Esophagus muscularis mucosa (tissue), 4 donors: ENCODE results near the gene MIGA1. TPM values are rescaled to one million over a fixed set of nuclear protein-coding genes. Genes with fewer than 3 reads are reported as not detected.

ENCODE experiments used
- DNase-seq: peaks from one replicate; pipeline ENCODE4 v3.0.0-alpha.2; 2017; ENCODE audit errors: extremely low spot score
- H3K27ac ChIP-seq, 4 donors: fragments of 200-600 bp; sonication (generic); replicated peaks in 1 of 4; 1 replicate in 3 of 4; 2 replicates in 1 of 4; pipeline ENCODE4 v1.5.1; 2016 to 2019; ENCODE audit warnings: mild to moderate bottlenecking in 1 of 4
- H3K27me3 ChIP-seq, 4 donors: fragments of 200-600 bp; sonication (generic); one replicate each; pipeline versions ENCODE4 v1.5.1 to v1.6.0; 2016 to 2019
- H3K36me3 ChIP-seq, 4 donors: fragments of 200-600 bp; sonication (generic); one replicate each; pipeline ENCODE4 v1.5.1; 2016 to 2019
- H3K4me1 ChIP-seq, 4 donors: fragments of 200-600 bp; sonication (generic); one replicate each; pipeline ENCODE4 v1.5.1; 2016 to 2019
- H3K4me3 ChIP-seq, 4 donors: fragments of 200-600 bp; sonication (generic); 1 replicate in 2 of 4; 2 replicates in 2 of 4; pipeline ENCODE4 v1.5.1; 2016 to 2019; ENCODE audit warnings: mild to moderate bottlenecking in 4 of 4, moderate library complexity in 1 of 4
- H3K9me3 ChIP-seq, 4 donors: fragments of 200-600 bp; sonication (generic); 1 replicate in 3 of 4; 2 replicates in 1 of 4; pipeline ENCODE4 v1.5.1; 2016 to 2019
- CTCF ChIP-seq, 3 experiments: fragments of 200-600 bp in 2 of 3; fragments of 450-650 bp in 1 of 3; sonication (generic) in 2 of 3; IDR thresholded peaks; one replicate each; pipeline ENCODE4 v1.5.1; 2017 to 2019; ENCODE audit warnings: antibody characterized with exemption in 3 of 3, mild to moderate bottlenecking in 2 of 3, moderate library complexity in 1 of 3
- EP300 ChIP-seq: sonication (generic); formaldehyde crosslinking; IDR thresholded peaks from one replicate; pipeline ENCODE4 v1.6.1; 2017; ENCODE audit warnings: antibody characterized with exemption
- POLR2A ChIP-seq: fragments of 450-650 bp; IDR thresholded peaks from one replicate; pipeline ENCODE4 v1.6.1; 2017; ENCODE audit warnings: antibody characterized with exemption, moderate library complexity, mild to moderate bottlenecking, low read depth
- POLR2AphosphoS5 ChIP-seq, 2 donors: sonication (generic); formaldehyde crosslinking; IDR thresholded peaks; one replicate each; pipeline ENCODE4 v1.6.1; 2017; ENCODE audit warnings: antibody characterized with exemption in 2 of 2
- WGBS: methylation state at CpG from one replicate; pipeline ENCODE4 v1.1.5; 2018; 5-methylcytosine and 5-hydroxymethylcytosine counted together
- intact Hi-C: fragments of 100-400 bp; cut with DNase I; formaldehyde crosslinking; loops from one replicate; pipeline ENCODE4 v1.15.1; 2023
- total RNA-seq, 4 donors: library from RNA; depleted of rRNA; stranded (reverse); fragments of >200 nt; gene quantifications; one replicate each; pipeline versions ENCODE4 v1.1.0 to v1.2.1, GENCODE V29; 2016

The MIGA1 gene
- total RNA-seq, 4 donors from 2014 or later: 13.8 to 18.7 (median 16.1) TPM

DNA sequence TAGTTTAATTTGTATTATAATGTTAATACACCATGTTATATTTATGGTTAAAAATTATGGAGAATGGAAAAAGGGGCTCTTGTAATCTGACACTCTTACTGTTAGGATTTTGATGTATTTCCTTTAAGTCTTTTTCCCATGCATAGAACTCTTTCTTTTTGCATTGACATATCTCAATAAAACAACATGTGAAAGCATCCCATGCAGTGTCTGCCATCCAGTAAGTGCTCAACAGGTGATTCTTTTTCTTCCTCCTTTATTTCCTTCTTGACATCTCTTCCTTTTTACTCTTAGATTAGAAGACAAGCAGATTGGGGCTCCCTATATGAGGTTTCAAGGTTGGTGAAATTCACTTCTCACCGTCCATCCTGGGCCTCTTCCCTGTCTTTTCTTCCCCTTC lies 111.8 kb downstream of the MIGA1 start:
- DNase-seq: no peak
- H3K4me1 ChIP-seq: peaks cover 0 to 66% (median 47%) of the 10 kb centered on the region in 4 donors
- H3K9me3 ChIP-seq: no peaks in the 10 kb centered on the region
- peak overlapping the region; percentile 92 to 98 (median 97) for H3K27ac ChIP-seq
- 56% methylated on average over 1 of the region's 1 CpG for WGBS
- intact Hi-C loops: no loop called here
- peaks cover 0 to 47% (median 19%) of the 10 kb centered on the region in 4 donors for H3K36me3 ChIP-seq
- peak overlapping the region; percentile 79 to 98 (median 85) for H3K4me3 ChIP-seq
- no peak for TF ChIP-seq CTCF (IDR thresholded peaks at IDR 0.05)
- no peak for TF ChIP-seq EP300
- TF ChIP-seq POLR2A: no peak
- TF ChIP-seq POLR2AphosphoS5 (IDR thresholded peaks at IDR 0.05): no peak
- H3K27me3 ChIP-seq: no peaks in the 10 kb centered on the region

GRCh38 chr1:77899647-77900320 lies 120.3 kb downstream of the MIGA1 start:
- peaks cover 4 to 68% (median 48%) of the 10 kb centered on the region in 4 donors for H3K4me1 ChIP-seq
- H3K4me3 ChIP-seq: peak overlapping the region in 3 of 4 donors; percentile 16 to 44 (median 31)
- DNase-seq: no peak
- 50% methylated on average over 4 of the region's 4 CpGs for WGBS
- peaks cover 0 to 31% (median 8%) of the 10 kb centered on the region in 4 donors for H3K36me3 ChIP-seq
- peak overlapping the region; percentile 18 to 62 (median 52) for H3K27ac ChIP-seq
- TF ChIP-seq EP300 (no peak), POLR2AphosphoS5 (IDR thresholded peaks at IDR 0.05) (peak in 1 of 2 donors; percentile 30)
- H3K27me3 ChIP-seq: no peaks in the 10 kb centered on the region
- no peaks in the 10 kb centered on the region for H3K9me3 ChIP-seq
- intact Hi-C loops: no loop called here

- no peaks in the 10 kb centered on the region for H3K9me3 ChIP-seq
- DNase-seq: no peak
- intact Hi-C loops: no loop called here
- no peaks in the 10 kb centered on the region for H3K27me3 ChIP-seq
- H3K27ac ChIP-seq: peak overlapping the region in 3 of 4 donors; percentile 49 to 62 (median 54)
- peaks cover 4 to 68% (median 54%) of the 10 kb centered on the region in 4 donors for H3K4me1 ChIP-seq
- TF ChIP-seq POLR2A: no peak
- TF ChIP-seq POLR2AphosphoS5 (IDR thresholded peaks at IDR 0.05): no peak
- no peak for TF ChIP-seq EP300
- TF ChIP-seq CTCF (IDR thresholded peaks at IDR 0.05): peak; percentile 63 to 77 (median 68)
- peaks cover 0 to 31% (median 6%) of the 10 kb centered on the region in 4 donors for H3K36me3 ChIP-seq
- H3K4me3 ChIP-seq: peak overlapping the region; percentile 5 to 44 (median 24)
- 19% methylated on average over 4 of the region's 4 CpGs for WGBS
Measured at GRCh38 chr1:77900687-77901293, 121.3 kb downstream of the MIGA1 start.

GRCh38 chr1:77905603-77906002 lies 126.2 kb downstream of the MIGA1 start:
- Histone ChIP-seq H3K36me3 (peaks cover 0 to 28% (median 4%) of the 10 kb centered on the region in 4 donors), H3K27ac (no peak overlapping the region), H3K27me3 (no peaks in the 10 kb centered on the region), H3K4me3 (no peak overlapping the region), H3K9me3 (no peaks in the 10 kb centered on the region), H3K4me1 (peaks cover 4 to 61% (median 51%) of the 10 kb centered on the region in 4 donors)
- TF ChIP-seq POLR2AphosphoS5 (IDR thresholded peaks at IDR 0.05) (no peak), POLR2A (no peak), CTCF (IDR thresholded peaks at IDR 0.05) (no peak), EP300 (no peak)
- intact Hi-C loops: no loop called here
- DNase-seq: no peak
- WGBS: 69% methylated on average over 1 of the region's 1 CpG

GRCh38 chr1:77906019-77906545 lies 126.6 kb downstream of the MIGA1 start:
- no peaks in the 10 kb centered on the region for H3K27me3 ChIP-seq

More at GRCh38 chr1:77906019-77906545, 126.6 kb downstream of the MIGA1 start:
- H3K36me3 ChIP-seq: peaks cover 0 to 33% (median 8%) of the 10 kb centered on the region in 4 donors
- intact Hi-C loops: no loop called here
- no peak for DNase-seq
- H3K4me3 ChIP-seq: no peak overlapping the region
- H3K27ac ChIP-seq: no peak overlapping the region
- 70% methylated on average over 2 of the region's 2 CpGs for WGBS
- peaks cover 4 to 56% (median 49%) of the 10 kb centered on the region in 4 donors for H3K4me1 ChIP-seq
- TF ChIP-seq CTCF (IDR thresholded peaks at IDR 0.05) (no peak), POLR2AphosphoS5 (IDR thresholded peaks at IDR 0.05) (no peak), EP300 (no peak), POLR2A (no peak)
- H3K9me3 ChIP-seq: no peaks in the 10 kb centered on the region
